Measurements from ENCODE around the gene SF3B4.

GRCh38 chr1:149927563-149928400 is at the start of gene SF3B4:
- TF ChIP-seq CTCF (conservative IDR thresholded peaks at IDR 0.05; ENCODE audit: low read depth, low read length) (no peak), POLR2A (IDR thresholded peaks at IDR 0.05; ENCODE audit: low read depth, low read length) (peak; percentile 91), RAD21 (IDR thresholded peaks at IDR 0.05; ENCODE audit: low read length) (no peak), RFX5 (IDR thresholded peaks at IDR 0.05; ENCODE audit: low read depth, low read length) (no peak), RCOR1 (IDR thresholded peaks at IDR 0.05; ENCODE audit: insufficient replicate concordance, low read length) (no peak), CEBPB (IDR thresholded peaks at IDR 0.05; ENCODE audit: low read depth, low read length) (peak; percentile 62)
